Keratinocyte (primary cell): ENCODE results near the gene PRKN. TPM values are rescaled to one million over a fixed set of nuclear protein-coding genes. Genes with fewer than 3 reads are reported as not detected.

ENCODE experiments used
- DNase-seq: peaks from one replicate; pipeline ENCODE4 v3.0.0-alpha.2; 2011; ENCODE audit warnings: low read depth, missing footprints, low spot score
- FAIRE-seq: peaks from 2 replicates; lab custom pipeline; 2011; peaks lifted over from hg19 to GRCh38; lab: Jason Lieb, UNC
- H2AFZ ChIP-seq: 2 replicates; pipeline ENCODE4 v1.6.0; 2012; ENCODE audit warnings: low read length, control low read depth, inconsistent platforms; ENCODE audit not compliant: control insufficient read depth
- H3K27ac ChIP-seq: 2 replicates; pipeline ENCODE4 v1.5.1; 2011; ENCODE audit warnings: low read length; ENCODE audit not compliant: control insufficient read depth, insufficient read depth
- H3K27me3 ChIP-seq: 3 replicates; pipeline ENCODE4 v1.6.0; 2011; ENCODE audit warnings: low read length; ENCODE audit not compliant: control insufficient read depth, insufficient read depth; ENCODE audit errors: extremely low read depth
- H3K36me3 ChIP-seq, 2 experiments: 2 replicates in 1 of 2; 3 replicates in 1 of 2; pipeline ENCODE4 v1.5.1; 2011; ENCODE audit warnings: low read length in 2 of 2, mild to moderate bottlenecking in 1 of 2; ENCODE audit not compliant: control insufficient read depth in 2 of 2, insufficient read depth in 2 of 2; ENCODE audit errors: extremely low read depth in 1 of 2
- H3K4me1 ChIP-seq: 3 replicates; pipeline ENCODE4 v1.5.1; 2011; ENCODE audit warnings: low read length; ENCODE audit not compliant: control insufficient read depth, insufficient read depth; ENCODE audit errors: extremely low read depth
- H3K4me2 ChIP-seq: 3 replicates; pipeline ENCODE4 v1.6.0; 2011; ENCODE audit warnings: low read depth, low read length; ENCODE audit not compliant: control insufficient read depth, insufficient read depth; ENCODE audit errors: extremely low read depth
- H3K4me3 ChIP-seq, 3 experiments: fragments of 200-600 bp in 1 of 3; sonication (generic) in 1 of 3; 2 replicates in 2 of 3; 3 replicates in 1 of 3; pipeline ENCODE4 v1.5.1; 2011 to 2016; ENCODE audit warnings: low read length in 3 of 3, mild to moderate bottlenecking in 3 of 3, control low read depth in 2 of 3, inconsistent platforms in 1 of 3, low read depth in 1 of 3, mixed read lengths in 1 of 3, mixed run types in 1 of 3, moderate library complexity in 1 of 3; ENCODE audit not compliant: control insufficient read depth in 2 of 3, insufficient read depth in 2 of 3; ENCODE audit errors: extremely low read depth in 1 of 3
- H3K79me2 ChIP-seq: 2 replicates; pipeline ENCODE4 v1.6.0; 2012; ENCODE audit warnings: low read length; ENCODE audit not compliant: control insufficient read depth, insufficient read depth
- H3K9ac ChIP-seq: 3 replicates; pipeline ENCODE4 v1.6.0; 2011; ENCODE audit warnings: low read length; ENCODE audit not compliant: control insufficient read depth, insufficient read depth; ENCODE audit errors: extremely low read depth
- H3K9me1 ChIP-seq: 3 replicates; pipeline ENCODE4 v1.6.0; 2011; ENCODE audit warnings: low read length; ENCODE audit not compliant: control insufficient read depth, insufficient read depth; ENCODE audit errors: extremely low read depth
- H3K9me3 ChIP-seq: 2 replicates; pipeline ENCODE4 v1.5.1; 2012; ENCODE audit warnings: low read depth, low read length; ENCODE audit not compliant: control insufficient read depth
- H4K20me1 ChIP-seq: 3 replicates; pipeline ENCODE4 v1.6.0; 2011; ENCODE audit warnings: low read length; ENCODE audit not compliant: control insufficient read depth, insufficient read depth; ENCODE audit errors: extremely low read depth
- EZH2 ChIP-seq: IDR thresholded peaks from one replicate; pipeline ENCODE4 v1.6.1; 2012; ENCODE audit warnings: inconsistent platforms, mild to moderate bottlenecking, low read length, moderate library complexity
- dilution Hi-C: fragments of 300-500 bp; cut with MboI; formaldehyde crosslinking; loops from one replicate; pipeline ENCODE4 v1.7.0; 2020; ENCODE audit warnings: low sequenced_read_pairs; ENCODE audit not compliant: extremely low pct_ligation_motif_present
- polyA plus RNA-seq, 5 experiments: library from polyadenylated mRNA; depleted of rRNA in 3 of 5; stranded (reverse) in 3 of 5; stranded (forward) in 1 of 5; unstranded in 1 of 5; fragments of >200 nt; gene quantifications; 1 replicate in 1 of 5; 2 replicates in 3 of 5; 3 replicates in 1 of 5; pipeline versions ENCODE4 v1.2.1 to v1.2.3, GENCODE V29; 2011 to 2012; ENCODE audit warnings: missing spikeins in 2 of 5, low read depth in 1 of 5, low replicate concordance in 1 of 5
- TF ChIP-seq, protein P1 (sequence below), 3 experiments: IDR thresholded peaks in 1 of 3; conservative IDR thresholded peaks in 1 of 3; optimal IDR thresholded peaks in 1 of 3; 2 replicates in 2 of 3; 3 replicates in 1 of 3; pipeline versions ENCODE3 to v1.5.1; 2011; ENCODE audit warnings: low read length in 3 of 3, mild to moderate bottlenecking in 3 of 3, moderate library complexity in 2 of 3, control low read depth in 1 of 3, inconsistent platforms in 1 of 3; ENCODE audit not compliant: insufficient read depth in 2 of 3; ENCODE audit errors: extremely low read depth in 1 of 3

PRKN gene
- polyA plus RNA-seq, 1 donor (not counting 4 experiments of a cell fraction or from before 2014, with no cell fraction given): 0.67 TPM

DNA sequence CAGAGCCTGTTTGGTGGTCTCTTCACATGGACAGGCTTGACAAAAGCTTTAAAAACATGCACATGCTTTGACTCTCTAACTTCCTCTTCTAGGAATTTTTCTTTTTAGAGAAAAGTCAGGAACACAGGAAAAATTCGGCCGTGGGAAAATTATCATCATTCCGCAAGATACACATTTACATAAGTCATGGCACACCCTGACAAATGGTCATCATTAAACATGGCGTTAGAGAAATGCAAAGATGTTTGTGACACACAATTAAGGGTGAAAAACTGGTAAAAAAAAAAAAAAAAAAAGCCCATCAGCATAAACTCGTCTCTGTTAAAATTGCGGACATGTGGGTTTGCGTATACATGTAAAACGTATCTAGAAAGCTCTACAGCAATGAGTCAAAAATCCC lies 1319.5 kb downstream of the PRKN start:
- Histone ChIP-seq H4K20me1 (no peaks in the 10 kb centered on the region), H3K9ac (no peak overlapping the region), H3K27me3 (no peaks in the 10 kb centered on the region), H3K4me3 (no peak overlapping the region), H3K36me3 (no peaks in the 10 kb centered on the region), H3K4me1 (peaks cover 9% of the 10 kb centered on the region), H3K9me3 (no peaks in the 10 kb centered on the region), H3K4me2 (no peak overlapping the region), H3K79me2 (no peaks in the 10 kb centered on the region), H3K27ac (no peak overlapping the region), H3K9me1 (no peaks in the 10 kb centered on the region), H2AFZ (no peak overlapping the region)
- FAIRE-seq: no peak
- dilution Hi-C loops: no loop called here
- DNase-seq: no peak
- TF ChIP-seq, protein P1, sequence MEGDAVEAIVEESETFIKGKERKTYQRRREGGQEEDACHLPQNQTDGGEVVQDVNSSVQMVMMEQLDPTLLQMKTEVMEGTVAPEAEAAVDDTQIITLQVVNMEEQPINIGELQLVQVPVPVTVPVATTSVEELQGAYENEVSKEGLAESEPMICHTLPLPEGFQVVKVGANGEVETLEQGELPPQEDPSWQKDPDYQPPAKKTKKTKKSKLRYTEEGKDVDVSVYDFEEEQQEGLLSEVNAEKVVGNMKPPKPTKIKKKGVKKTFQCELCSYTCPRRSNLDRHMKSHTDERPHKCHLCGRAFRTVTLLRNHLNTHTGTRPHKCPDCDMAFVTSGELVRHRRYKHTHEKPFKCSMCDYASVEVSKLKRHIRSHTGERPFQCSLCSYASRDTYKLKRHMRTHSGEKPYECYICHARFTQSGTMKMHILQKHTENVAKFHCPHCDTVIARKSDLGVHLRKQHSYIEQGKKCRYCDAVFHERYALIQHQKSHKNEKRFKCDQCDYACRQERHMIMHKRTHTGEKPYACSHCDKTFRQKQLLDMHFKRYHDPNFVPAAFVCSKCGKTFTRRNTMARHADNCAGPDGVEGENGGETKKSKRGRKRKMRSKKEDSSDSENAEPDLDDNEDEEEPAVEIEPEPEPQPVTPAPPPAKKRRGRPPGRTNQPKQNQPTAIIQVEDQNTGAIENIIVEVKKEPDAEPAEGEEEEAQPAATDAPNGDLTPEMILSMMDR (optimal IDR thresholded peaks at IDR 0.05 in 1 of 3, IDR thresholded peaks at IDR 0.05 in 1 of 3, conservative IDR thresholded peaks at IDR 0.05 in 1 of 3; ENCODE audit: extremely low read depth in 1 of 3, insufficient read depth in 2 of 3, low read length in 3 of 3): no peak
- TF ChIP-seq EZH2: no peak

DNA sequence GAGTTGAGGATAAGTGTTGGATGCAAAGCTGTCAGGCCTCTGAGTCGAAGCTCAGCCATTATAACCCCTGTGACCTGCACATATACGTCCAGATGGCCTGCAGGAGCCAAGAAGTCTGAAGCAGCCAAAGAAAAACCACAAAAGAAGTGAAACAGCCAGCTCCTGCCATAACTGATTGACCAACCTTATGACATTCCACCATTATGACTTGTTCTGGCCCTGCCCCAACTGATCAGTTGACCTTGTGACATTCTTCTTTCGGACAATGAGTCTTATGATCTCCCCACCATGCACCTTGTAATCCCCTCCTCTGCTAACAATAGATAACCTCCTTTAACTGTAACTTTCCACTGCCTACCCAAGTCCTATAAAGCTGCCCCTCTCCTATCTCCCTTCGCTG lies 1320.0 kb downstream of the PRKN start:
- Histone ChIP-seq H3K27me3 (no peaks in the 10 kb centered on the region), H3K9me3 (no peaks in the 10 kb centered on the region), H3K9ac (no peak overlapping the region), H3K4me2 (no peak overlapping the region), H3K79me2 (no peaks in the 10 kb centered on the region), H3K36me3 (no peaks in the 10 kb centered on the region), H3K27ac (peak overlapping the region; percentile 74), H3K9me1 (no peaks in the 10 kb centered on the region), H2AFZ (no peak overlapping the region), H3K4me3 (no peak overlapping the region), H4K20me1 (no peaks in the 10 kb centered on the region), H3K4me1 (peaks cover 9% of the 10 kb centered on the region)
- DNase-seq (no peak), FAIRE-seq (peak; percentile 39)
- dilution Hi-C loops: no loop called here
- TF ChIP-seq, protein P1 (optimal IDR thresholded peaks at IDR 0.05 in 1 of 3, IDR thresholded peaks at IDR 0.05 in 1 of 3, conservative IDR thresholded peaks at IDR 0.05 in 1 of 3; ENCODE audit: extremely low read depth in 1 of 3, insufficient read depth in 2 of 3, low read length in 3 of 3): no peak
- TF ChIP-seq EZH2: no peak
